Mesendoderm (in vitro differentiated cells): Measurements from ENCODE around the gene HIVEP1.

Source experiments
- DNase-seq: peaks from one replicate; pipeline ENCODE4 v3.0.0; 2013
- H2AK5ac ChIP-seq: 2 replicates; pipeline ENCODE4 v1.6.1; 2013; ENCODE audit warnings: low read length, inconsistent platforms
- H2BK120ac ChIP-seq: 2 replicates; pipeline ENCODE4 v1.6.1; 2013; ENCODE audit warnings: low read depth, mild to moderate bottlenecking, low read length, moderate library complexity, mixed read lengths
- H2BK15ac ChIP-seq: replicated peaks from 2 replicates; pipeline ENCODE4 v1.6.1; 2013; ENCODE audit warnings: low read depth, mild to moderate bottlenecking, moderate library complexity
- H2BK5ac ChIP-seq: 2 replicates; pipeline ENCODE4 v1.6.1; 2013; ENCODE audit warnings: low read length, inconsistent platforms
- H3K18ac ChIP-seq: 2 replicates; pipeline ENCODE4 v1.6.1; 2013; ENCODE audit warnings: mild to moderate bottlenecking, low read length, mixed read lengths
- H3K23ac ChIP-seq: one replicate; pipeline ENCODE4 v1.6.1; 2013; ENCODE audit warnings: low read length
- H3K27ac ChIP-seq: 2 replicates; pipeline ENCODE4 v1.5.1; 2013; ENCODE audit warnings: low read depth, mild to moderate bottlenecking, inconsistent platforms, low read length, moderate library complexity
- H3K27me3 ChIP-seq: 2 replicates; pipeline ENCODE4 v1.6.1; 2013; ENCODE audit warnings: low read length, control low read depth, mild to moderate bottlenecking, inconsistent platforms; ENCODE audit not compliant: insufficient read depth, poor library complexity
- H3K36me3 ChIP-seq: 2 replicates; pipeline ENCODE4 v1.6.1; 2013; ENCODE audit warnings: low read length, inconsistent platforms; ENCODE audit not compliant: control insufficient read depth, insufficient read depth
- H3K4ac ChIP-seq: one replicate; pipeline ENCODE4 v1.6.1; 2013; ENCODE audit warnings: low read depth, mild to moderate bottlenecking, low read length, moderate library complexity
- H3K4me1 ChIP-seq: 2 replicates; pipeline ENCODE4 v1.6.1; 2013; ENCODE audit warnings: low read depth, low read length, inconsistent platforms; ENCODE audit not compliant: control insufficient read depth
- H3K4me2 ChIP-seq: 2 replicates; pipeline ENCODE4 v1.6.1; 2013; ENCODE audit warnings: low read length
- H3K4me3 ChIP-seq: 2 replicates; pipeline ENCODE4 v1.5.1; 2013; ENCODE audit warnings: mild to moderate bottlenecking, low read length
- H3K56ac ChIP-seq: one replicate; pipeline ENCODE4 v1.6.1; 2013; ENCODE audit warnings: low read length
- H3K79me1 ChIP-seq: 2 replicates; pipeline ENCODE4 v1.6.1; 2013; ENCODE audit warnings: low read length, inconsistent platforms
- H3K79me2 ChIP-seq: 2 replicates; pipeline ENCODE4 v1.6.1; 2013; ENCODE audit warnings: mild to moderate bottlenecking, low read length; ENCODE audit not compliant: control insufficient read depth, insufficient read depth
- H3K9ac ChIP-seq: 2 replicates; pipeline ENCODE4 v1.6.1; 2013; ENCODE audit warnings: low read length, inconsistent platforms
- H4K5ac ChIP-seq: one replicate; pipeline ENCODE4 v1.6.1; 2013; ENCODE audit warnings: low read length
- H4K8ac ChIP-seq: one replicate; pipeline ENCODE4 v1.6.1; 2013; ENCODE audit warnings: low read depth, mild to moderate bottlenecking, control low read depth, low read length, moderate library complexity
- WGBS: extraction: QIAGEN DNeasy Blood & Tissue Kit; methylation state at CpG from one replicate; pipeline ENCODE4 v1.1.7; 2013; ENCODE audit warnings: low lambda C conversion rate, missing lambda C conversion rate; ENCODE audit not compliant: insufficient coverage; ENCODE audit errors: extremely low coverage; 5-methylcytosine and 5-hydroxymethylcytosine counted together

The HIVEP1 gene

DNA sequence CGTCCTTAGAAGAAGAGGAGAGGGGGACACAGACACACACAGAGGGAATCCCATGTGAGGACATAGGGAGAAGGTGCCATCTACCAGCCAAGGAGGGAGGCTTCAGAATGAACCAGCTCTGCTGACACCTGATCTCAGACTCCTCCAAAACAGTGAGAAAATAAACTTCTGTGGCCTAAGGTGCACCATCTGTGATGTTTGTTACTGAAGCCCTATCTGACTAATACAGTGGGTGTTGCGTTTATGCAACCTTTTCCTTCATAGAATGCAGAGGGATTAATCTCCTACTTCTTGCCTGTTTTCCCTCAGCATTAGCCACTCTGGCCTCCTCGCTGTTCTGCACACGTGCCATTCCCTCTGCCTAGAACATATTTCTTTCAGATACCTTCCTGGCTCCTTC, 196.6 kb downstream of the HIVEP1 start:
- Histone ChIP-seq H3K27ac (no peak overlapping the region), H3K4me2 (no peak overlapping the region), H3K4ac (no peak overlapping the region), H3K56ac (no peak overlapping the region), H4K5ac (no peak overlapping the region), H4K8ac (no peak overlapping the region), H3K27me3 (no peaks in the 10 kb centered on the region), H3K36me3 (no peaks in the 10 kb centered on the region), H3K23ac (no peak overlapping the region), H2BK120ac (no peak overlapping the region), H3K4me3 (no peak overlapping the region), H3K79me1 (no peaks in the 10 kb centered on the region), H3K4me1 (no peaks in the 10 kb centered on the region), H2BK5ac (no peak overlapping the region), H3K18ac (no peak overlapping the region), H3K9ac (no peak overlapping the region), H3K79me2 (no peaks in the 10 kb centered on the region), H2BK15ac (no peak overlapping the region), H2AK5ac (no peak overlapping the region)
- WGBS: no CpG with 5 or more reads among the region's 4 CpGs
- DNase-seq: no peak
